K562 (cell line): ENCODE measurements around the gene ABHD16B. TPM values are rescaled to one million over a fixed set of nuclear protein-coding genes. Genes with fewer than 3 reads are reported as not detected.
A peak's percentile ranks its signal among the peaks of the same experiment; 100 is the strongest.

ENCODE experiments used
- ATF7 ChIP-seq: fragments of 450-650 bp; IDR thresholded peaks from 2 replicates; pipeline ENCODE4 v1.7.1; 2014; ENCODE audit warnings: mild to moderate bottlenecking, moderate library complexity
- CXXC5 ChIP-seq: fragments of 250-450 bp; sonication (Bioruptor Pico); IDR thresholded peaks from 2 replicates; pipeline ENCODE4 v1.8.0; 2022; ENCODE audit warnings: inconsistent platforms, mild to moderate bottlenecking, moderate library complexity
- PHF21A ChIP-seq: fragments of 450-650 bp; IDR thresholded peaks from 2 replicates; pipeline ENCODE4 v1.6.1; 2017; ENCODE audit warnings: low read depth, borderline replicate concordance
- ZNF717 ChIP-seq: fragments of 250-450 bp; sonication (Bioruptor Pico); IDR thresholded peaks from 2 replicates; pipeline ENCODE4 v1.5.0; 2021
- polyA plus RNA-seq, 8 experiments: library from polyadenylated mRNA; depleted of rRNA in 4 of 8; stranded (reverse) in 5 of 8; unstranded in 3 of 8; fragments of >200 nt; fragmentation: Nextera tagmentation in 2 of 8; fragmentation: Illumina TruSeq in 1 of 8; extraction: Ambion mirVana in 2 of 8; extraction: Trizol in 1 of 8; gene quantifications; 2 replicates each; pipeline versions ENCODE4 v1.2.1 to v1.2.3, GENCODE V29; 2011 to 2014; ENCODE audit warnings: inconsistent platforms in 1 of 8, missing spikeins in 1 of 8
- total RNA-seq, 7 experiments: library from RNA; depleted of rRNA in 6 of 7; stranded (reverse); fragments of >200 nt in 6 of 7; fragmentation: Illumina TruSeq in 2 of 7; extraction: Trizol in 2 of 7; gene quantifications; 2 replicates each; pipeline versions ENCODE4 v1.2.1 to v1.2.3, GENCODE V29; 2011 to 2021; ENCODE audit warnings: low replicate concordance in 1 of 7
- TF ChIP-seq, protein P1 (sequence below), 2 experiments: fragments of 450-650 bp; IDR thresholded peaks; 2 replicates each; pipeline ENCODE4 v1.6.1; 2016; ENCODE audit warnings: mild to moderate bottlenecking in 2 of 2, borderline replicate concordance in 1 of 2, low read depth in 1 of 2, moderate library complexity in 1 of 2
- TF ChIP-seq, protein P2 (sequence below), 3 experiments: fragments of 200-800 bp in 1 of 3; sonication (Bioruptor generic) in 1 of 3; sonication (generic) in 1 of 3; formaldehyde crosslinking in 1 of 3; IDR thresholded peaks; 2 replicates each; pipeline versions ENCODE4 v1.6.1 to v1.8.0; 2016 to 2022; ENCODE audit warnings: mild to moderate bottlenecking in 2 of 3, missing compliant biosample characterization in 2 of 3, missing genetic modification characterization in 2 of 3, missing genetic modification reagents in 1 of 3
- TF ChIP-seq, protein P3 (sequence below): fragments of 200-800 bp; sonication (Bioruptor generic); IDR thresholded peaks from 2 replicates; pipeline ENCODE4 v1.6.1; 2016; ENCODE audit warnings: missing genetic modification characterization, missing compliant biosample characterization

Gene ABHD16B
- total and polyA plus RNA-seq, 9 of the 15 experiments (the other 6 are each of a cell fraction or from before 2014, with no cell fraction given) = not detected

DNA sequence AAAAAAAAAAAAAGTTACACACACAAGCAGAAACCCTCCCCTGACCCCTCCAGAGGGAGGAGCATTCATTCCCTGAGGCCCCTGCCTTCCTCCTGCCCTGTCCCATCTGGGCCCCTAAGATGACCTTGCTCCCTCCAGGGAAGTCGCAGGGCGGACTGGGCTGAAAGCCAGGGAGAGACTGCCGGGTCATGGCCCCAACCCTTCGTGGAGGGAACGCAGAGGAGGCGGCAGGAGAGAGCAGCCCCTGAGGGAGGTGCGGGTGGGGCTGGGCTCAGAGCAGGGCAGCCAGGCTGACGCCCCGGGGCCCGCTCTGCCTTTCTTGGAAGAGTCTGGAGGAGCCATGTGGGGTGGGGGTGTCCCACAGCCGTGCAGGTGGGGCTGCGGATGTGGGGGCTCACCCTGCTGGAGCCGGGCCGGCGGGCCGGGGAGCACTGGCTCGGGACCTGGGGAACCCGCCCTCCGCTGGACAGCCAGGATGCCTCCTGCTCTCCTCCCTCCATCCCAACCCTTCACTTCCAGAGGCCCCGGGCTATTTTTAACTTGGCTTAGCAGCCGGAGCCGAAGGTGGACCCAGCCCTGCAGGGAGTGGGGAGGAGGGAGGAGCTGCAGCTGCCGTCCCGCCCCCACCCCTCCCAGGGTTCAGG is 15.0 kb upstream of the ABHD16B start (continued):
- TF ChIP-seq, protein P1, sequence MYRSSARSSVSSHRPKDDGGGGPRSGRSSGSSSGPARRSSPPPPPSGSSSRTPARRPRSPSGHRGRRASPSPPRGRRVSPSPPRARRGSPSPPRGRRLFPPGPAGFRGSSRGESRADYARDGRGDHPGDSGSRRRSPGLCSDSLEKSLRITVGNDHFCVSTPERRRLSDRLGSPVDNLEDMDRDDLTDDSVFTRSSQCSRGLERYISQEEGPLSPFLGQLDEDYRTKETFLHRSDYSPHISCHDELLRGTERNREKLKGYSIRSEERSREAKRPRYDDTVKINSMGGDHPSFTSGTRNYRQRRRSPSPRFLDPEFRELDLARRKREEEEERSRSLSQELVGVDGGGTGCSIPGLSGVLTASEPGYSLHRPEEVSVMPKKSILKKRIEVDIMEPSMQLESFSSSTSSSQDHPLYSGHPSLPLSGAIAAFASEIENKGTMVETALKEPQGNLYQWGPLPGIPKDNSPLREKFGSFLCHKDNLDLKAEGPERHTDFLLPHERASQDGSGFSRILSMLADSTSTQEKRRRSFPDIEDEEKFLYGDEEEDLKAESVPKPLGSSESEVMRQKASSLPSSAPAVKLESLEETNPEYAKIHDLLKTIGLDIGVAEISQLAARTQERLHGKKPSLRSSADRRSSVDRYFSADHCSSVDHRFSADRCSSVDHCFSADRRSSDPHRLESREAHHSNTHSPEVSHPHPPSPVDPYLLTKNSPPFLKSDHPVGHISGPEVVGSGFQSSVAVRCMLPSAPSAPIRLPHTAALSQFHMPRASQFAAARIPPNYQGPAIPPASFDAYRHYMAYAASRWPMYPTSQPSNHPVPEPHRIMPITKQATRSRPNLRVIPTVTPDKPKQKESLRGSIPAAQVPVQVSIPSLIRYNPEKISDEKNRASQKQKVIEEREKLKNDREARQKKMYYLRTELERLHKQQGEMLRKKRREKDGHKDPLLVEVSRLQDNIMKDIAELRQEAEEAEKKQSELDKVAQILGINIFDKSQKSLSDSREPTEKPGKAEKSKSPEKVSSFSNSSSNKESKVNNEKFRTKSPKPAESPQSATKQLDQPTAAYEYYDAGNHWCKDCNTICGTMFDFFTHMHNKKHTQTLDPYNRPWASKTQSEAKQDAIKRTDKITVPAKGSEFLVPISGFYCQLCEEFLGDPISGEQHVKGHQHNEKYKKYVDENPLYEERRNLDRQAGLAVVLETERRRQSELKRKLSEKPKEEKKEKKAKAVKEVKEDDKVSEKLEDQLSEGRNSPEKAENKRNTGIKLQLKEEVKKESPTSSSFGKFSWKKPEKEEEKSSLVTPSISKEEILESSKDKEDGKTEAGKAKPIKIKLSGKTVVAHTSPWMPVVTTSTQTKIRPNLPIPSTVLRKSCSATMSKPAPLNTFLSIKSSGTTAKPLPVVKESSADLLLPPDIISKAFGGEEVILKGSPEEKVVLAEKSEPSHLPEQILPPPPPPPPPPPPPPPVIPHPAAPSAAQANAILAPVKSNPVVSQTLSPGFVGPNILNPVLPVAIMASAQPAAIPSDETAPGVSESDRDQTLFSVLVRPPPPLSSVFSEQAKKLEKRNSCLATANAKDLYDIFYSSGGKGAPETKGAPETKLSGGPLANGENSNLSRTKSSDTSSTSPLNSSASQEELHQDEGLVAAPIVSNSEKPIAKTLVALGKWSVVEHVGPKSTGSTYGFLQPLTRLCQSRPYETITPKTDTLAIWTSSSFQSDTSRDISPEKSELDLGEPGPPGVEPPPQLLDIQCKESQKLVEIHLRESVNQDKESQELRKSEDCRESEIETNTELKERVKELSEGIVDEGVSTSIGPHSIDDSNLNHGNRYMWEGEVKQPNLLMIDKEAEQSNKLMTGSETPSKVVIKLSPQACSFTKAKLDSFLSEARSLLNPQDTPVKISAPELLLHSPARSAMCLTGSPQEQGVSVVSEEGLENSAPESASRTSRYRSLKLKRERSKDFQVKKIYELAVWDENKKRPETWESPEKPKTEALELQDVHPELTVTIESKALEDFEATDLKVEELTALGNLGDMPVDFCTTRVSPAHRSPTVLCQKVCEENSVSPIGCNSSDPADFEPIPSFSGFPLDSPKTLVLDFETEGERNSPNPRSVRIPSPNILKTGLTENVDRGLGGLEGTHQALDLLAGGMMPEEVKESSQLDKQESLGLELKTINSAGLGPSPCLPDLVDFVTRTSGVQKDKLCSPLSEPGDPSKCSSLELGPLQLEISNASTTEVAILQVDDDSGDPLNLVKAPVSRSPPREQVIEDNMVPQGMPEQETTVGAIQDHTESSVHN (IDR thresholded peaks at IDR 0.05; ENCODE audit: borderline replicate concordance in 1 of 2, low read depth in 1 of 2) = no peak
- TF ChIP-seq ZNF717 (CRISPR knock-in tag) (no peak), PHF21A (peak; percentile 74; the same call in 1 of the 2 replicates), CXXC5 (peak; percentile 67), ATF7 (0 out of 2 replicates have a peak, but pooled peaks have one; percentile 33)
- TF ChIP-seq, protein P2, sequence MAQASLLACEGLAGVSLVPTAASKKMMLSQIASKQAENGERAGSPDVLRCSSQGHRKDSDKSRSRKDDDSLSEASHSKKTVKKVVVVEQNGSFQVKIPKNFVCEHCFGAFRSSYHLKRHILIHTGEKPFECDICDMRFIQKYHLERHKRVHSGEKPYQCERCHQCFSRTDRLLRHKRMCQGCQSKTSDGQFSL (CRISPR knock-in tag; IDR thresholded peaks at IDR 0.05) = 0 out of 2 replicates have a peak, but pooled peaks have one; percentile 13
- TF ChIP-seq, protein P2 (tag; IDR thresholded peaks at IDR 0.05) = no peak
- TF ChIP-seq, protein P3, sequence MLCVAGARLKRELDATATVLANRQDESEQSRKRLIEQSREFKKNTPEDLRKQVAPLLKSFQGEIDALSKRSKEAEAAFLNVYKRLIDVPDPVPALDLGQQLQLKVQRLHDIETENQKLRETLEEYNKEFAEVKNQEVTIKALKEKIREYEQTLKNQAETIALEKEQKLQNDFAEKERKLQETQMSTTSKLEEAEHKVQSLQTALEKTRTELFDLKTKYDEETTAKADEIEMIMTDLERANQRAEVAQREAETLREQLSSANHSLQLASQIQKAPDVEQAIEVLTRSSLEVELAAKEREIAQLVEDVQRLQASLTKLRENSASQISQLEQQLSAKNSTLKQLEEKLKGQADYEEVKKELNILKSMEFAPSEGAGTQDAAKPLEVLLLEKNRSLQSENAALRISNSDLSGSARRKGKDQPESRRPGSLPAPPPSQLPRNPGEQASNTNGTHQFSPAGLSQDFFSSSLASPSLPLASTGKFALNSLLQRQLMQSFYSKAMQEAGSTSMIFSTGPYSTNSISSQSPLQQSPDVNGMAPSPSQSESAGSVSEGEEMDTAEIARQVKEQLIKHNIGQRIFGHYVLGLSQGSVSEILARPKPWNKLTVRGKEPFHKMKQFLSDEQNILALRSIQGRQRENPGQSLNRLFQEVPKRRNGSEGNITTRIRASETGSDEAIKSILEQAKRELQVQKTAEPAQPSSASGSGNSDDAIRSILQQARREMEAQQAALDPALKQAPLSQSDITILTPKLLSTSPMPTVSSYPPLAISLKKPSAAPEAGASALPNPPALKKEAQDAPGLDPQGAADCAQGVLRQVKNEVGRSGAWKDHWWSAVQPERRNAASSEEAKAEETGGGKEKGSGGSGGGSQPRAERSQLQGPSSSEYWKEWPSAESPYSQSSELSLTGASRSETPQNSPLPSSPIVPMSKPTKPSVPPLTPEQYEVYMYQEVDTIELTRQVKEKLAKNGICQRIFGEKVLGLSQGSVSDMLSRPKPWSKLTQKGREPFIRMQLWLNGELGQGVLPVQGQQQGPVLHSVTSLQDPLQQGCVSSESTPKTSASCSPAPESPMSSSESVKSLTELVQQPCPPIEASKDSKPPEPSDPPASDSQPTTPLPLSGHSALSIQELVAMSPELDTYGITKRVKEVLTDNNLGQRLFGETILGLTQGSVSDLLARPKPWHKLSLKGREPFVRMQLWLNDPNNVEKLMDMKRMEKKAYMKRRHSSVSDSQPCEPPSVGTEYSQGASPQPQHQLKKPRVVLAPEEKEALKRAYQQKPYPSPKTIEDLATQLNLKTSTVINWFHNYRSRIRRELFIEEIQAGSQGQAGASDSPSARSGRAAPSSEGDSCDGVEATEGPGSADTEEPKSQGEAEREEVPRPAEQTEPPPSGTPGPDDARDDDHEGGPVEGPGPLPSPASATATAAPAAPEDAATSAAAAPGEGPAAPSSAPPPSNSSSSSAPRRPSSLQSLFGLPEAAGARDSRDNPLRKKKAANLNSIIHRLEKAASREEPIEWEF (CRISPR knock-in tag) = no peak
